ENCODE results near the gene PCDHGB1.
"Not testable (repeated sequence)": the region's sequence is repeated elsewhere in the genome, so short reads cannot be mapped to it uniquely, and the experiment has no call there.

The PCDHGB1 gene

DNA sequence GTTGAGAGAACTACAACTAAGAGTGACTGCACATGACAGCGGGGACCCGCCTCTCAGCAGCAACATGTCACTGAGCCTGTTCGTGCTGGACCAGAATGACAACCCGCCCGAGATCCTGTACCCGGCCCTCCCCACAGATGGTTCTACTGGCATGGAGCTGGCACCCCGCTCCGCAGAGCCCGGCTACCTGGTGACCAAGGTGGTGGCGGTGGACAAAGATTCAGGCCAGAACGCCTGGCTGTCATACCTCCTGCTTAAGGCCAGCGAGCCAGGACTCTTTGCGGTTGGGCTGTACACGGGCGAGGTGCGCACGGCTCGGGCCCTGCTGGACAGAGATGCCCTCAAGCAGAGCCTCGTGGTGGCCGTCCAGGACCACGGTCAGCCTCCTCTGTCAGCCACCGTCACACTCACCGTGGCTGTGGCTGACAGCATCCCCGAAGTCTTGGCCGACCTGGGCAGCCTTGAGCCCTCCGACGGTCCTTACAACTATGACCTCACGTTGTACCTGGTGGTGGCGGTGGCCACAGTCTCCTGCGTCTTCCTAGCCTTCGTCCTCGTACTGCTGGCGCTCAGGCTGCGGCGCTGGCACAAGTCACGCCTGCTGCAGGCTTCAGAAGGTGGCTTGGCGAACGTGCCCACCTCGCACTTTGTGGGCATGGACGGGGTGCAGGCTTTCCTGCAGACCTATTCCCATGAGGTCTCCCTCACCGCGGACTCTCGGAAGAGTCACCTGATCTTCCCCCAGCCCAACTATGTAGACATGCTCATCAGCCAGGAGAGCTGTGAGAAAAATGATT, 34.8 kb downstream of the PCDHGB1 start:
- no peak for DNase-seq

DNA sequence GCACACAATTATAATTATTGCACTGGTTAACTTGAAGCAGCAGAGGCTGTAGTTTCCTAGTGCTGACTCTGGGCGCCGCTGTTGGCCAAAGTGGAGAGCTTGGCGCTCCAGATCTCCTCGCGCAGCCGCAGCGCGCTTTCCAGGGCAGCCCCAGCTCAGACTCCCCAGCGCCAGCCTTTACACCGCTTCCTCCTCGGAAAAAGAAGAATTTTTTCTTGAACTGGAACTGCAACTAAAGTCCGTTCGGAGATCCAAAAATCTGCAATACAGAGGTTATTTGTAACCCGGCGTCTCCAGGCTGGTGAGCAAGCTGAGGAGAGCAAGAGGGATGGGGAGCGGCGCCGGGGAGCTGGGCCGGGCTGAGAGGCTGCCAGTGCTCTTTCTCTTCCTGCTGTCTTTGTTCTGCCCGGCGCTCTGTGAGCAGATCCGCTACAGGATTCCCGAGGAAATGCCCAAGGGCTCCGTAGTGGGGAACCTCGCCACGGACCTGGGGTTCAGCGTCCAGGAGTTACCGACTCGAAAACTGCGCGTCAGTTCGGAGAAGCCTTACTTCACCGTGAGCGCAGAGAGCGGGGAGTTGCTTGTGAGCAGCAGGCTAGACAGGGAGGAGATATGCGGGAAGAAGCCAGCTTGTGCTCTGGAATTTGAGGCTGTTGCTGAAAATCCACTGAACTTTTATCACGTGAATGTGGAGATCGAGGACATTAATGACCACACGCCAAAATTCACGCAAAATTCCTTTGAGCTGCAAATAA, 37.8 kb downstream of the PCDHGB1 start, which contains the start of gene PCDHGB4:
Gene PCDHGB4, plus strand, starts transcription at position 142 of the 755 bp plus-strand sequence. Its CDS starts 187 bp downstream, at position 329.
- peak; percentile 19 to 63 (median 42) for DNase-seq

DNA sequence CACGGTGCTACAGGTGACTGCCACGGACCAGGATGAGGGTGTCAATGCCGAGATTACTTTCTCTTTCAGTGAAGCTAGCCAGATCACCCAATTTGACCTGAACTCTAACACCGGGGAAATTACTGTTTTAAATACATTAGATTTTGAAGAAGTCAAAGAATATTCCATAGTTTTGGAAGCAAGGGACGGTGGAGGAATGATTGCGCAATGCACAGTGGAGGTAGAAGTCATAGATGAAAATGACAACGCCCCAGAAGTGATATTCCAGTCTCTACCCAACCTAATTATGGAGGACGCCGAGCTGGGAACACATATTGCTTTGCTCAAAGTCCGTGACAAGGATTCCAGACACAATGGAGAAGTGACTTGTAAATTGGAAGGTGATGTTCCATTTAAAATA, 38.8 kb downstream of the PCDHGB1 start:
- no peak for DNase-seq

DNA sequence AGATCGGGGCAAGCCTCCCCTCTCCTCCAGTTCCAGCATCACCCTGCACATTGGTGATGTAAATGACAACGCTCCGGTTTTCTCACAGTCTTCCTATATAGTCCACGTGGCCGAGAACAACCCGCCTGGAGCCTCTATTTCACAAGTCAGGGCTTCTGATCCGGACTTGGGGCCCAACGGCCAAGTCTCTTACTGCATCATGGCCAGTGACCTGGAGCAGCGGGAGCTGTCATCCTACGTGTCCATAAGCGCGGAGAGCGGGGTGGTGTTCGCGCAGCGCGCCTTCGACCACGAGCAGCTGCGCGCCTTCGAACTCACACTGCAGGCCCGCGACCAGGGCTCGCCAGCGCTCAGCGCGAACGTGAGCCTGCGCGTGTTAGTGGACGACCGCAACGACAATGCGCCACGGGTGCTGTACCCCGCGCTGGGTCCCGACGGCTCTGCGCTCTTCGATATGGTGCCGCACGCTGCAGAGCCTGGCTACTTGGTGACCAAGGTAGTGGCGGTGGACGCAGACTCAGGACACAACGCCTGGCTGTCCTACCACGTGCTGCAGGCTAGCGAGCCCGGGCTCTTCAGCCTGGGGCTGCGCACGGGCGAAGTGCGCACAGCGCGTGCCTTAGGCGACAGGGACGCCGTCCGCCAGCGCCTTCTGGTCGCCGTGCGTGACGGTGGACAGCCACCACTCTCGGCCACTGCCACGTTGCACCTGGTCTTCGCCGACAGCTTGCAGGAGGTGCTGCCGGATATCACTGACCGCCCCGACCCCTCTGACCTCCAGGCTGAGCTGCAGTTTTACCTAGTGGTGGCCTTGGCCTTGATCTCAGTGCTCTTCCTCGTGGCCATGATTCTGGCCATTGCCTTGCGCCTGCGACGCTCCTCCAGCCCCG, 39.5 kb downstream of the PCDHGB1 start:
- no peak for DNase-seq

DNA sequence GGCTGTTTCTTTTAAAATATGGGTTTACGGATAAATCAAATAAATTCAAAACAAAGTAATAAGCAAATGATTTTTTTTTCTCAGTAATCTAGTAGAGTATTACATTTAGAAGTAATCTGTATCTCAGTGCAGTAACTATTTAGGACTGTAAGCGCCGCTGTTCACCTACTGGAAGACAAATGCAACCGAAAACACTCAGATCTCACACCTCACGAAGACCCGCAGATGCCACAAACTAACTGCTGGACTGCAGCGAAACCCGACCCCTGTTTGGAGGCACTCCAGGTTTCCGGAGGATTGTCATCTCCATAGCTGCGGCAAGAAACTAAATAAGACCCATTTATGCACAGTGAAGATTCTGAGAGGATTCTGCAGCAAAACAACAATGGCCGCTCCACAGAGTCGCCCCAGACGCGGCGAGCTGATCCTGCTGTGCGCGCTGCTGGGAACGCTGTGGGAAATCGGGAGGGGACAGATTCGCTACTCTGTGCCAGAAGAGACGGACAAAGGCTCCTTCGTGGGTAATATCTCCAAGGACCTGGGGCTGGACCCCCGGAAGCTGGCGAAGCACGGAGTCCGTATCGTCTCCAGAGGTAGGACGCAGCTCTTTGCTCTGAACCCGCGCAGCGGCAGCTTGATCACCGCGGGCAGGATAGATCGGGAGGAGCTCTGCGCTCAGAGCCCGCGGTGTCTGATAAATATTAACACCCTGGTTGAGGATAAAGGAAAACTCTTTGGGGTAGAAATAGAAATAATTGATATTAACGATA, 42.7 kb downstream of the PCDHGB1 start, which contains the start of gene PCDHGA8:
Gene PCDHGA8, plus strand, starts transcription at position 205 of the 770 bp plus-strand sequence. Its CDS starts 181 bp downstream, at position 386.
- DNase-seq = no peak

DNA sequence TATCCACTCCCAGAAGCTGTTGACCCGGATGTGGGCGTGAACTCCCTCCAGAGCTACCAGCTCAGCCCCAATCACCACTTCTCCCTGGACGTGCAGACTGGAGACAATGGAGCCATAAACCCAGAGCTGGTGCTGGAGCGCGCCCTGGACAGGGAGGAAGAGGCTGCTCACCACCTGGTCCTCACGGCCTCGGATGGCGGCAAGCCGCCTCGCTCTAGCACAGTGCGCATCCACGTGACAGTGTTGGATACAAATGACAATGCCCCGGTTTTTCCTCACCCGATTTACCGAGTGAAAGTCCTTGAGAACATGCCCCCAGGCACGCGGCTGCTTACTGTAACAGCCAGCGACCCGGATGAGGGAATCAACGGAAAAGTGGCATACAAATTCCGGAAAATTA, 43.4 kb downstream of the PCDHGB1 start:
- DNase-seq = no peak

DNA sequence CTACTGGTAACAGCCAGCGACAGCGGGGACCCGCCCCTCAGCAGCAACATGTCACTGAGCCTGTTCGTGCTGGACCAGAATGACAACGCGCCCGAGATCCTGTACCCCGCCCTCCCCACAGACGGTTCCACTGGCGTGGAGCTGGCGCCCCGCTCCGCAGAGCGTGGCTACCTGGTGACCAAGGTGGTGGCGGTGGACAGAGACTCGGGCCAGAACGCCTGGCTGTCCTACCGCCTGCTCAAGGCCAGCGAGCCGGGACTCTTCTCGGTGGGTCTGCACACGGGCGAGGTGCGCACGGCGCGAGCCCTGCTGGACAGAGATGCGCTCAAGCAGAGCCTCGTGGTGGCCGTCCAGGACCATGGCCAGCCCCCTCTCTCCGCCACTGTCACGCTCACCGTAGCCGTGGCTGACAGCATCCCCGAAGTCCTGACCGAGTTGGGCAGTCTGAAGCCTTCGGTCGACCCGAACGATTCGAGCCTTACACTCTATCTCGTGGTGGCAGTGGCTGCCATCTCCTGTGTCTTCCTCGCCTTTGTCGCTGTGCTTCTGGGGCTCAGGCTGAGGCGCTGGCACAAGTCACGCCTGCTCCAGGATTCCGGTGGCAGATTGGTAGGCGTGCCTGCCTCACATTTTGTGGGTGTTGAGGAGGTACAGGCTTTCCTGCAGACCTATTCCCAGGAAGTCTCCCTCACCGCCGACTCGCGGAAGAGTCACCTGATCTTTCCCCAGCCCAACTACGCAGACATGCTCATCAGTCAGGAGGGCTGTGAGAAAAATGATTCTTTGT, 44.7 kb downstream of the PCDHGB1 start:
- DNase-seq = not testable (repeated sequence)

DNA sequence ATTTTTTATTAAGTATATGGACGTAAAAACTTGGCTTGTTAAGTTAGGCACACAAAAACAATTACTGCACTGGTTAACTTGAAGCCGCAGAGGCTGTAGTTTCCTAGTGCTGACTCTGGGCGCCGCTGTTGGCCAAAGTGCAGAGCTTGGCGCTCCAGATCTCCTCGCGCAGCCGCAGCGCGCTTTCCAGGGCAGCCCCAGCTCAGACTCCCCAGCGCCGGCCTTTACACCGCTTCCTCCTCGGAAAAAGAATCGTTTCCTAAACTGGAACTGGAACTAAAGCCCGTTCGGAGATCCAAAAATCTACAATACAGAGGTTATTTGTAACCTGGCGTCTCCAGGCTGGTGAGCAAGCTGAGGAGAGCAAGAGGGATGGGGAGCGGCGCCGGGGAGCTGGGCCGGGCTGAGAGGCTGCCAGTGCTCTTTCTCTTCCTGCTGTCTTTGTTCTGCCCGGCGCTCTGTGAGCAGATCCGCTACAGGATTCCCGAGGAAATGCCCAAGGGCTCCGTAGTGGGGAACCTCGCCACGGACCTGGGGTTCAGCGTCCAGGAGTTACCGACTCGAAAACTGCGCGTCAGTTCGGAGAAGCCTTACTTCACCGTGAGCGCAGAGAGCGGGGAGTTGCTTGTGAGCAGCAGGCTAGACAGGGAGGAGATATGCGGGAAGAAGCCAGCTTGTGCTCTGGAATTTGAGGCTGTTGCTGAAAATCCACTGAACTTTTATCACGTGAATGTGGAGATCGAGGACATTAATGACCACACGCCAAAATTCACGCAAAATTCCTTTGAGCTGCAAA, 48.1 kb downstream of the PCDHGB1 start, which contains the start of gene PCDHGB5:
Gene PCDHGB5, plus strand, starts transcription at position 192 of the 796 bp plus-strand sequence. Its CDS starts 181 bp downstream, at position 373.
- peak; percentile 51 to 81 (median 66) for DNase-seq

DNA sequence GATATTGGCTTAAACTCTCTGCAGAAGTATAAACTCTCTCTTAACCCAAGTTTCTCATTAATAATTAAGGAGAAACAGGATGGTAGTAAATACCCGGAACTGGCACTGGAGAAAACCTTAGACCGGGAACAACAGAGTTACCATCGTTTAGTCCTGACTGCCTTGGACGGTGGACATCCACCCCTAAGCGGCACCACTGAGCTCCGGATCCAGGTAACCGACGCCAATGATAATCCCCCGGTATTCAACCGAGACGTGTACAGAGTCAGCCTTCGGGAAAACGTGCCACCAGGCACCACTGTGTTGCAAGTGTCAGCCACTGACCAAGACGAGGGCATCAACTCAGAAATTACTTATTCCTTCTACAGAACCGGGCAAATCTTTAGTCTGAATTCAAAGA, 48.7 kb downstream of the PCDHGB1 start:
- DNase-seq = no peak

DNA sequence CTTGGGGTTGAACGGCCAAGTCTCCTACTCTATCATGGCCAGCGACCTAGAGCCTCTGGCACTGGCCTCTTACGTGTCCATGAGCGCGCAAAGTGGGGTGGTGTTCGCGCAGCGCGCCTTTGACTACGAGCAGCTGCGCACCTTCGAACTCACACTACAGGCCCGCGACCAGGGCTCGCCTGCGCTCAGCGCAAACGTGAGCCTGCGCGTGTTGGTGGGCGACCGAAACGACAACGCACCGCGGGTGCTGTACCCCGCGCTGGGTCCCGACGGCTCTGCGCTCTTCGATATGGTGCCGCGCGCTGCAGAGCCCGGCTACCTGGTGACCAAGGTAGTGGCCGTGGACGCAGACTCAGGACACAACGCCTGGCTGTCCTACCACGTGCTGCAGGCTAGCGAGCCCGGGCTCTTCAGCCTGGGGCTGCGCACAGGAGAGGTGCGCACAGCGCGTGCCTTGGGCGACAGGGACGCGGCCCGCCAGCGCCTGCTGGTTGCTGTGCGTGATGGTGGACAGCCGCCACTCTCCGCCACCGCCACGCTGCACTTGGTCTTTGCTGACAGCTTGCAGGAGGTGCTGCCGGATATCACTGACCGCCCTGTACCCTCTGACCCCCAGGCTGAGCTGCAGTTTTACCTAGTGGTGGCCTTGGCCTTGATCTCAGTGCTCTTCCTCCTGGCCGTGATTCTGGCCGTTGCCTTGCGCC, 49.8 kb downstream of the PCDHGB1 start:
- no peak for DNase-seq
